Dedifferentiated amniotic fluid mesenchymal stem cell (primary cell): Measurements from ENCODE around the gene LILRB2.
"Not testable (repeated sequence)": the region's sequence is repeated elsewhere in the genome, so short reads cannot be mapped to it uniquely, and the experiment has no call there.

Source experiments
- DNase-seq: peaks from one replicate; pipeline ENCODE4 v3.0.0-alpha.2; 2016; ENCODE audit errors: extremely low spot score

The LILRB2 gene

GRCh38 chr19:54305141-54305540, 24.2 kb upstream of the LILRB2 start:
- no peak for DNase-seq

- DNase-seq = no peak
Measured at GRCh38 chr19:54302257-54302656, 21.3 kb upstream of the LILRB2 start.

GRCh38 chr19:54299515-54299914, 18.6 kb upstream of the LILRB2 start:
- DNase-seq = no peak

GRCh38 chr19:54299126-54299498, 18.2 kb upstream of the LILRB2 start:
- no peak for DNase-seq

- DNase-seq = no peak
Measured at GRCh38 chr19:54298357-54299125, 17.6 kb upstream of the LILRB2 start.

- DNase-seq = no peak
Measured at GRCh38 chr19:54297759-54298305, 16.9 kb upstream of the LILRB2 start.

- DNase-seq = no peak
Measured at GRCh38 chr19:54294539-54294938, 13.6 kb upstream of the LILRB2 start.

- not testable (repeated sequence) for DNase-seq
Measured at GRCh38 chr19:54289160-54289559, 8.2 kb upstream of the LILRB2 start.

GRCh38 chr19:54287456-54287855, 6.5 kb upstream of the LILRB2 start:
- no peak for DNase-seq

GRCh38 chr19:54286283-54286682, 5.4 kb upstream of the LILRB2 start:
- not testable (repeated sequence) for DNase-seq

- DNase-seq = not testable (repeated sequence)
Measured at GRCh38 chr19:54285427-54286056, 4.6 kb upstream of the LILRB2 start.

- no peak for DNase-seq
Measured at GRCh38 chr19:54282686-54283470, 2.0 kb upstream of the LILRB2 start.

- DNase-seq = not testable (repeated sequence)
Measured at GRCh38 chr19:54281729-54282075, 792 bp upstream of the LILRB2 start.

- DNase-seq = not testable (repeated sequence)
Measured at GRCh38 chr19:54280441-54280840, 469 bp downstream of the LILRB2 start.

GRCh38 chr19:54280025-54280424, 885 bp downstream of the LILRB2 start:
- not testable (repeated sequence) for DNase-seq

- no peak for DNase-seq
Measured at GRCh38 chr19:54279406-54279962, 1.4 kb downstream of the LILRB2 start.

GRCh38 chr19:54278571-54279195, 2.2 kb downstream of the LILRB2 start:
- DNase-seq = not testable (repeated sequence)

GRCh38 chr19:54278056-54278455, 2.9 kb downstream of the LILRB2 start:
- DNase-seq = not testable (repeated sequence)

- not testable (repeated sequence) for DNase-seq
Measured at GRCh38 chr19:54277111-54277615, 3.7 kb downstream of the LILRB2 start.

GRCh38 chr19:54275951-54276350, 5.0 kb downstream of the LILRB2 start:
- DNase-seq = no peak

GRCh38 chr19:54274516-54274915, 6.4 kb downstream of the LILRB2 start:
- not testable (repeated sequence) for DNase-seq
